Measurements from ENCODE around the gene CYP2W1. TPM values are rescaled to one million over a fixed set of nuclear protein-coding genes. Genes with fewer than 3 reads are reported as not detected.

Gene CYP2W1
- total RNA-seq, 1 donor from 2014 or later = not detected

DNA sequence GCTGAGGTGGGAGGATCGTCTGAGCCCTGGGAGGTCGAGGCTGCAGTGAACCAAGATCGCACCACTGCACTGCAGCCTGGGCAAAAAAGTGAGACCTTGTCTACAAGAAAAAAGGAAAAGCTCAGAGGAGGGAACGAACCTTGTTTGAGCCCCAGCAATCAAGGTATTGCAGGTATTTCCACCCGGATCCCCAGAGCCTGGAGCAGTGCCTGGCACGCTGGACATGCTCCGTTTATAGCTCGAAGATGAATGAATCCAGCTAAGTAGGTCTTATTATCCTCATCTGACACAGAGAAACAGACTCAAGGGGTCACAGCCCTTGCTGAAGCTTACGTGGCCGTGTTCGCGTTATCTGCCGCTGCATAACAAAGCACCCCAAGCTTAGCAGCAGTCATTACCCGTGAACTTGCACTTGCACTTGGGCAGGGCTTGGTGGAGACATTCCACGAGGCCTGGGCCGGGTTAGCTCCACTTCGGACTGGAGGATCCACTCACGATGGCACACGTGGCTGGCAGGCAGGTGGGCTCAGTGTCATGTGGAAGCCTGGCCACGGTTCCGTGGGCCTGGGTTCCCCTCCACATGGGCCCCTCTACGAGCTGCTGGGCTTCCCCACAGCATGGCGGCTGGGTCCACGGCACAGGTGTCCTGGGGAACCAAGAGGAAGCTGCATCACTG, 4.4 kb upstream of the CYP2W1 start:
- H3K79me2 ChIP-seq (ENCODE audit: low read depth) = peaks cover 17% of the 10 kb centered on the region
- no peaks in the 10 kb centered on the region for H3K36me3 Mint-ChIP-seq
- H3K27ac ChIP-seq = no peak overlapping the region
- H3K4me3 Mint-ChIP-seq = no peak overlapping the region
- no peak overlapping the region for H3K9ac ChIP-seq
- no peaks in the 10 kb centered on the region for H3K27me3 ChIP-seq
- H4K20me1 ChIP-seq (ENCODE audit: low read depth) = peaks cover 14% of the 10 kb centered on the region
- H3K27me3 Mint-ChIP-seq (ENCODE audit: insufficient read depth, low read depth) = peaks cover 2% of the 10 kb centered on the region
- no peaks in the 10 kb centered on the region for H3K9me3 ChIP-seq (ENCODE audit: low read depth)
- no peak overlapping the region for H3K27ac Mint-ChIP-seq
- DNase-seq (ENCODE audit: low spot score) = no peak
- H3F3A ChIP-seq (ENCODE audit: low read depth) = peaks cover 6% of the 10 kb centered on the region
- peaks cover 25% of the 10 kb centered on the region for H3K4me1 Mint-ChIP-seq
- H3K4me2 ChIP-seq = no peak overlapping the region
- H3K36me3 ChIP-seq = no peaks in the 10 kb centered on the region
- peaks cover 27% of the 10 kb centered on the region for H3K4me1 ChIP-seq
- H3K9me3 Mint-ChIP-seq = no peaks in the 10 kb centered on the region
- H3K4me3 ChIP-seq = no peak overlapping the region
- TF ChIP-seq EZH2 (IDR thresholded peaks at IDR 0.05) = no peak
- TF ChIP-seq, protein P1, sequence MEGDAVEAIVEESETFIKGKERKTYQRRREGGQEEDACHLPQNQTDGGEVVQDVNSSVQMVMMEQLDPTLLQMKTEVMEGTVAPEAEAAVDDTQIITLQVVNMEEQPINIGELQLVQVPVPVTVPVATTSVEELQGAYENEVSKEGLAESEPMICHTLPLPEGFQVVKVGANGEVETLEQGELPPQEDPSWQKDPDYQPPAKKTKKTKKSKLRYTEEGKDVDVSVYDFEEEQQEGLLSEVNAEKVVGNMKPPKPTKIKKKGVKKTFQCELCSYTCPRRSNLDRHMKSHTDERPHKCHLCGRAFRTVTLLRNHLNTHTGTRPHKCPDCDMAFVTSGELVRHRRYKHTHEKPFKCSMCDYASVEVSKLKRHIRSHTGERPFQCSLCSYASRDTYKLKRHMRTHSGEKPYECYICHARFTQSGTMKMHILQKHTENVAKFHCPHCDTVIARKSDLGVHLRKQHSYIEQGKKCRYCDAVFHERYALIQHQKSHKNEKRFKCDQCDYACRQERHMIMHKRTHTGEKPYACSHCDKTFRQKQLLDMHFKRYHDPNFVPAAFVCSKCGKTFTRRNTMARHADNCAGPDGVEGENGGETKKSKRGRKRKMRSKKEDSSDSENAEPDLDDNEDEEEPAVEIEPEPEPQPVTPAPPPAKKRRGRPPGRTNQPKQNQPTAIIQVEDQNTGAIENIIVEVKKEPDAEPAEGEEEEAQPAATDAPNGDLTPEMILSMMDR (IDR thresholded peaks at IDR 0.05) = no peak
- TF ChIP-seq EZH2phosphoT487 (IDR thresholded peaks at IDR 0.05) = no peak
- no peak overlapping the region for H2AFZ ChIP-seq (replicated peaks)

DNA sequence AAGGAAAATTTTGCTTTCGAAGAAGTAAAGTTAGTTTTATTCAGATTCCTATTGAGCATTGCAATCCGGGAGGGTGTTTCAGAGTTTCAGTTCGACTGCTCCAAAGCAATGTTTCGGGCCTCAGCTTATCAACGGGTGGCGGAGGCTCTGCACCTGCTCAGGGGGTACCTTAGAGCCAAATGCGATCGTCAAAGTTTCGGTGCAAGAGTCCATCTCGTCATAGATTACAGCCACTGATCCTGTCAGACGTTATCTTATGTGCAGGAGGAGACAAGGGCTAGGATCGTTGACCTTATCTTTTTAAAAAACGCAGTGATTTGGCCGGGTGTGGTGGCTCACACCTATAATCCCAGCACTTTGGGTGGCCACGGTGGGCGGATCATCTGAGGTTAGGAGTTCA, 3.8 kb upstream of the CYP2W1 start:
- Mint-ChIP-seq H3K9me3 (no peaks in the 10 kb centered on the region), H3K4me1 (peaks cover 24% of the 10 kb centered on the region), H3K4me3 (no peak overlapping the region), H3K36me3 (no peaks in the 10 kb centered on the region), H3K27me3 (ENCODE audit: insufficient read depth, low read depth) (peaks cover 2% of the 10 kb centered on the region), H3K27ac (no peak overlapping the region)
- H3K9ac ChIP-seq = no peak overlapping the region
- peaks cover 8% of the 10 kb centered on the region for H4K20me1 ChIP-seq (ENCODE audit: low read depth)
- H3F3A ChIP-seq (ENCODE audit: low read depth) = peaks cover 6% of the 10 kb centered on the region
- no peak overlapping the region for H2AFZ ChIP-seq (replicated peaks)
- no peak overlapping the region for H3K4me2 ChIP-seq
- no peak overlapping the region for H3K4me3 ChIP-seq
- H3K79me2 ChIP-seq (ENCODE audit: low read depth) = peaks cover 11% of the 10 kb centered on the region
- DNase-seq (ENCODE audit: low spot score) = no peak
- no peaks in the 10 kb centered on the region for H3K9me3 ChIP-seq (ENCODE audit: low read depth)
- no peaks in the 10 kb centered on the region for H3K27me3 ChIP-seq
- no peak overlapping the region for H3K27ac ChIP-seq
- H3K36me3 ChIP-seq = no peaks in the 10 kb centered on the region
- H3K4me1 ChIP-seq = peaks cover 23% of the 10 kb centered on the region
- TF ChIP-seq EZH2phosphoT487 (IDR thresholded peaks at IDR 0.05) (no peak), EZH2 (IDR thresholded peaks at IDR 0.05) (no peak)
- TF ChIP-seq, protein P1 (IDR thresholded peaks at IDR 0.05) = no peak

GRCh38 chr7:979886-980571, 3.0 kb upstream of the CYP2W1 start:
- no peaks in the 10 kb centered on the region for H3K27me3 ChIP-seq
- H4K20me1 ChIP-seq (ENCODE audit: low read depth) = no peaks in the 10 kb centered on the region
- H3K4me3 ChIP-seq = no peak overlapping the region
- no peak overlapping the region for H3K27ac ChIP-seq
- Mint-ChIP-seq H3K9me3 (no peaks in the 10 kb centered on the region), H3K27ac (no peak overlapping the region), H3K36me3 (no peaks in the 10 kb centered on the region), H3K4me1 (peaks cover 19% of the 10 kb centered on the region), H3K27me3 (ENCODE audit: insufficient read depth, low read depth) (peaks cover 2% of the 10 kb centered on the region), H3K4me3 (no peak overlapping the region)
- H2AFZ ChIP-seq (replicated peaks) = peak overlapping the region; percentile 32
- peaks cover 6% of the 10 kb centered on the region for H3F3A ChIP-seq (ENCODE audit: low read depth)
- DNase-seq (ENCODE audit: low spot score) = peak; percentile 48
- no peaks in the 10 kb centered on the region for H3K9me3 ChIP-seq (ENCODE audit: low read depth)
- H3K79me2 ChIP-seq (ENCODE audit: low read depth) = peaks cover 2% of the 10 kb centered on the region
- H3K4me2 ChIP-seq = no peak overlapping the region
- no peak overlapping the region for H3K9ac ChIP-seq
- peaks cover 19% of the 10 kb centered on the region for H3K4me1 ChIP-seq
- TF ChIP-seq EZH2 (IDR thresholded peaks at IDR 0.05) = no peak
- TF ChIP-seq EZH2phosphoT487 (IDR thresholded peaks at IDR 0.05) = no peak
- TF ChIP-seq, protein P1 (IDR thresholded peaks at IDR 0.05) = no peak
- no peaks in the 10 kb centered on the region for H3K36me3 ChIP-seq
